Islet precursor cell (in vitro differentiated cells): ENCODE measurements around the gene DEAF1.
"Not testable (repeated sequence)": the region's sequence is repeated elsewhere in the genome, so short reads cannot be mapped to it uniquely, and the experiment has no call there.

Source experiments
- DNase-seq: peaks from one replicate; pipeline ENCODE4 v3.0.0-alpha.2; 2018

Gene DEAF1

DNA sequence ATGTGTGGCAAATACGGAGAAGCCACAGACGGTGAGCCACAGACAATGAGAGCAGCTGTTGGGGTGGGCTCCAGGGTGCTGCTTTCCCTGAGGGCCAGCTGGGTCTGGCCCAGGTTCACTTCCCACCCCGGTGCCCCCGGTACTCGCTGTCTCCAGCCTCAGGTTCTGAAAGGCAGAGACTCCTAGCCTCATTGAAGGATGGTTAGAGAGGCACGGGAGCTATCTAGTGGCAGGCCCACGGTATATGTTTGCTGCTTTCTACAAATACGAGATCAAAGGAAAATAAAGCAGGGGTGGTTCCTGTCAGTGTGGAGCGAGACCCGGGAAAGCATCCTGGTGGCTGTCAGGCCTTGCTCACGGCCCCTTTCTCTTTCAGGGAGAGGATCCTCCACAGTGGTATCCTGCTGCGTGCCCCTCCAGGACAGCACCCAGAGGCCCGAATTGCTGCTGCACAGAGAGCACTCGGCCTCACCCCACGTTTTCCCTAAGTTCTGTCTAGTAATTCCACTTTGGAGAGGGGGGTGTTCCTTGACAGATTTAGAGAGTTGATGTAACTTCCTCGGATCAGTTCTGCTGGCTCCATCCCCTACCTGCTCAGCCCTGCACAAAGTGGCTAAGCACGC is 3.6 kb upstream of the DEAF1 start:
- no peak for DNase-seq

- DNase-seq = peak; percentile 73
Measured at GRCh38 chr11:697811-698311, 2.8 kb upstream of the DEAF1 start.

DNA sequence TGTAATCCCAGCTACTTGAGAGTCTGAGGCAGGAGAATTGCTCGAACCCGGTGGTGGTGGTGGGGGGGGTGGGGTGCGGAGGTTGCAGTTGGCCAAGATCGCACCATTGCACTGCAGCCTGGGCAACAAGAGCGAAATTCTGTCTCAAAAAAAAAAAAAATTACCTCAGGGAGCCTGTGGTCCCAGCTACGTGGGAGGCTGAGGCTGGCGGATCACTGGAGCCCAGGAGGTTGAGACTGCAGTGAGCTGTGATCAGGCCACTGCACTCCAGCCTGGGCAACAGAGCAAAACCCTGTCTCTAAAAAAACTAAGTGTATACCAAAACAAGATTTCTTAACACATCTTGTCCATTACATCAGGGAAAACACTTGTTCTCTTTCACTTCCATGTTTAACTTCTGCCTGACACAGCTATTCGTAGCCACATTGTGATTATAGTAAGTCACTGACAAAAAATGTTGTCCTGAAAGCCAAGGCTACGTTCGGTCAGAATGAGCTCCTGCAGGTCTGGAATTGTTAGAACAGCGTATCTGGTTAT is 2.0 kb upstream of the DEAF1 start:
- DNase-seq = no peak

GRCh38 chr11:695538-696248 is 671 bp upstream of the DEAF1 start, which contains the start of gene TMEM80:
TMEM80 (plus strand) TSS chr11:695816; CDS start chr11:695828, 12 bp downstream.
- DNase-seq = peak; percentile 99

- no peak for DNase-seq
Measured at GRCh38 chr11:695288-695537, 191 bp upstream of the DEAF1 start.

GRCh38 chr11:693887-694562 is 997 bp downstream of the DEAF1 start:
- DNase-seq = no peak

DNA sequence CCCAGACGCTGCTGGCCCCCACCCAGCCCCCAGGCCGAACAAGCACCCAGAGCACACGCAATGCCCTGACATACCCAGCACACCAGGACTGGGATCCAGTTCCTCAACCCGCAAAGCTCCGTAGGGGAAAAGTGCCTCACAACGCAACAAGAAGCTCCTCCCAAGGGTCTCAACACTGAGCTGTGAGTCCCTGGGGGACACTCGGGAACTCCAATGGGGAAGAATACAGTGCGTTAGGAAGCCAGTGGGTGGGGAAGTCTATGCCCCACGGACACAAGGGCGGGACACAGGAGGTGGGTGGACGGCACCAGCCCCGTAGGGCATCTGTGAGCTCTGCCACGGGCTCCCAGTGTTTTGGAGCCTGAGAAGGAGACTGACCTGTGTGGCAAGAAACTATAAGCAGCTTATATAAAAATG is 1.6 kb downstream of the DEAF1 start:
- DNase-seq = no peak

DNA sequence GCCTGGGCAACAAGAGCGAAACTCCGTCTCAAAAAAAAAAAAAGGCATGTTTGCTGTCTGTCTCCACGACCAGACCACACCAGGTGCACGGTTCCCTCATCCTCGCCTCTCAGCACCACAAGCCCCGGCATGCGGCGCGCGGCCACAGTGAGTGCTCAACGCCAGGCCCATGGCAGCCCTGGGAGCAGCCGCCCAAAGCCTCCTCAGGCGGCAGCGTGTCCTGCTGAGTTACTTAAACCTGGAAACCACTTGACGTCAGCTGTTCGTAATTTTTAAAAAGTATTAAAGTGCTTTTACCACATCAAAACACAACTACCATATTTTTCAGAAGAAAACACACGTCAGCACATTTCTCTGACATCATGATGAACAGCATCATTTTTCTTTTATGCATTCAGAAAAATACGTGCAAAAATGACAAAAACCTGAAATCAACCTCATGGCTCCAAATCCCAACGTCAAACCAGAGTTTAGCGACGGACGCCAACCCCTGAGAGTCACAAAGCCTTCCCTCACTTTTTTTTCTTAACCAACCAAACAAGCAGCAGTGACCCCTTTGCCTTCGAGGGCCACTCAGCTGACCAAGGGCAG is 2.1 kb downstream of the DEAF1 start:
- no peak for DNase-seq

- DNase-seq = no peak
Measured at GRCh38 chr11:691710-692590, 3.1 kb downstream of the DEAF1 start.

GRCh38 chr11:690738-691633 is 4.0 kb downstream of the DEAF1 start:
- DNase-seq = peak; percentile 69

DNA sequence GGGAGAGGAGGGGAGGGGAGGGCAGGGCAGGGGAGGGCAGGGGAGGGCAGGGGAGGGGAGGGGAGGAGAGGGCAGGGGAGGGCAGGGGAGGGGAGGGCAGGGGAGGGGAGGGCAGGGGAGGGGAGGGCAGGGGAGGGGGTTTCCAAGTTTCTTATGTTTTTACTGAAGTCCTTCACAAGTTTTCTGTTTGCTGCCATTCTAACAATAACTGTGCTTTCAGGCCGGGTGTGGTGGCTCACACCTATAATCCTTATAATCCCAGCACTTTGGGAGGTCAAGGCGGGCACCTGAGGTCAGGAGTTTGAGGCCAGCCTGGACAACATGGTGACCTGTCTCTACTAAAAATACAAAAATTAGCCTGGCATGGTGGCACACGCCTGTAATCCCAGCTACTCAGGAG is 4.8 kb downstream of the DEAF1 start:
- DNase-seq = not testable (repeated sequence)

GRCh38 chr11:689625-690024 is 5.4 kb downstream of the DEAF1 start:
- no peak for DNase-seq

- DNase-seq = no peak
Measured at GRCh38 chr11:688681-689080, 6.3 kb downstream of the DEAF1 start.

DNA sequence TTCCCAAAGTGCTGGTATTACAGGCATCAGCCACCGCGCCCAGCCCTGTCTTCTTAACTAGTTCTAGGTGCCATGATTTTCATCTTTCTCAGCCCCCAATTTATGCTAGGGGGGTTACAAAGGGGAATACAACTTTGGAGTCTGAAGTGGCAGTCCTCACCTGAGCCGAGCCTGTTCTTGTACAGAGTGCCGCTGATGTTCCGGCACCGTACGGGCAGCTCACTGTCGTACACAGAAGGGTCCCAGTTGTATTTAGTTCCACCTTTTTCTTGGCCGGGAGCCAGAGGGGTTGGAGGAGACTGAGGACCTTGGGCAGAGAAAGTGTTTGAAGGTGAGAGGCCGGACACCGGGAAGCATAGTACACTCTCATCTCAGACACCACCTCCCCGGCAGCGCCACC is 7.3 kb downstream of the DEAF1 start:
- DNase-seq = no peak

DNA sequence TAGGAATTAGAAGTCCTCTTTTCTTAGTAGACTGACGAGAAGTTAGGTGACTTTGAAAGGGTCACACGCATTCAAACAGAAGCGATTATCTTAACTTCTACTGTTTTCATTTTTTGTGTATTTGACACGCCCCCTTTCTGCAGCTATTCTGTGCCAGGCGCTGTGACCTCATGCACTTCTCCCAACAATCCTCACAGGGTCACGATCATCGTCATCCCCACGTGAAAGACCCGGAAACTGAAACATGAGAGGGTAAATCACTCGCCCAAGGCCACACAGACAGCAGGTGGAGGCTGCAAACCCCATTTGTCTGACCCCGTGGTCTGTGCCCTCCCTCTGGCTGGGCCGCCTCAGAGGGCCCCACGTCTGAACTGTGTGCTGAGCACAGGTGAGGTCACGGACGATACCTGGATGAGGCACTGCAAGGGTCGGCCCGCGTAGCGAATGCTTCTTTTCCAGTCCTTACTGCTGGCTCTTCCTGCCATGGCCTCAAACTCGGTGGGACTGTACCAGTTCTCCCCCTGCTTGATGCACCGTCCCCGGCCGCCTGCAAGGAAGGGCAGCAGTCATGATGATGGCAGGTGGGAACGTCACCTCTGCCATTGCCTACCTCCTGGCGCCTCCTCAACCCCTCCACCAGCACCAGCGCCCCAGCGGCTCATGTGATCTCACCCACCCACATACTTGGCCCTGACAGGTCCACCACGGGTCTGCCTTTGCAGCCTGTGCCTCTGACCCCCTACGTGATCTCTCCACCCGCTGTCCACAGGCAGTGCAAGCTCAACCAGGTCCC is 8.4 kb downstream of the DEAF1 start:
- no peak for DNase-seq

- DNase-seq = no peak
Measured at GRCh38 chr11:680970-681369, 14.1 kb downstream of the DEAF1 start.

DNA sequence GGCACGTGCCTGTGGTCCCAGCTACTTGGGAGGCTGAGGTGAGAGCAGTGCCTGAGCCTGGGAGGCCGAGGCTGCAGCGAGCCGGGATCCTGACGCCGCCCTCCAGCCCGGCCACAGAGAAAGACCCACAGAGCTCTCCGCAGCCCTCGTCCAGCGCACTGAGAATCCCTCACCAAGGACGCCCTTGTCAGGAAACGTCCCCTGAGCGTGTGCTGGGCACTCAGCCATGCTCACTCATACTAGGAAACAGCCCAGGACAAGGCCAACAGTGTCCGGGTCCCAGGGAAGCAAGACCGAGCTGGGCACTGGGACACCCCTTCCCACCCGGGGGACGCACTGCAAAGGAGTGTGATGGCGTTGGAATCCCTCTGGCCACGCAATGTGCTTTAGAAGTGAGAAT is 14.5 kb downstream of the DEAF1 start:
- no peak for DNase-seq

GRCh38 chr11:679271-680207 is 15.5 kb downstream of the DEAF1 start:
- DNase-seq = no peak

DNA sequence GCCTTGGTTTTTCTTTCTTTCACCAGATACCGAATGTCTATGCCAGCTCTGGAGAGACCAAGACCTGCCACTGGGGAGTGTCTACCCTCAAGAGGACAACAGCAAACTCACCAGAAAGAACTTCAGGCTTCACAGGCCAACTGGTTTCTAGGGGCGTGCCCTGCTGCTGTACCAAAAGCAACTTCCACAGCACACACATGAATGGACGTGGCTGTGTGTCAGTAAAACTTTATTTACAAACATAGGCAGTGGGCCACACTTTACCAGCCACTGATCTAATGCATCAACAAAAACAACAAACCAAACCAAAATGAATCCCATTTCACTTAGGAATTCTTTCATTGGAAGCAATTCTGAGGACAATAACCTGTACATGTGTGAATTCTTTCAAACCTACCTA is 16.7 kb downstream of the DEAF1 start:
- no peak for DNase-seq
